GM23248 (cell line): Measurements from ENCODE around the gene CLDN18.

ENCODE experiments used
- EZH2 ChIP-seq: fragments of 200-600 bp; sonication (generic); IDR thresholded peaks from 2 replicates; pipeline ENCODE4 v1.6.1; 2018; ENCODE audit warnings: antibody characterized with exemption, mild to moderate bottlenecking; ENCODE audit not compliant: insufficient read depth, poor library complexity, severe bottlenecking
- EZH2phosphoT487 ChIP-seq: fragments of 200-600 bp; sonication (generic); IDR thresholded peaks from 2 replicates; pipeline ENCODE4 v1.6.1; 2018; ENCODE audit warnings: antibody characterized with exemption, moderate library complexity, mild to moderate bottlenecking, low read depth; ENCODE audit not compliant: insufficient read depth

- no peak for TF ChIP-seq EZH2
- no peak for TF ChIP-seq EZH2phosphoT487
These were observed 36.1 kb downstream of the CLDN18 start for GRCh38 chr3:138046085-138046484.
